GM18870 (cell line): ENCODE measurements around the gene DNER.
"Not testable (repeated sequence)": the region's sequence is repeated elsewhere in the genome, so short reads cannot be mapped to it uniquely, and the experiment has no call there.

ENCODE experiments used
- ATAC-seq: cut with Tn5 transposase; IDR thresholded peaks from one replicate; pipeline ENCODE4 v1.9.1; 2021; ENCODE audit warnings: moderate library complexity; ENCODE audit not compliant: unreplicated experiment

The DNER gene

GRCh38 chr2:229719926-229720647, 5.7 kb upstream of the DNER start:
- no peak for ATAC-seq

DNA sequence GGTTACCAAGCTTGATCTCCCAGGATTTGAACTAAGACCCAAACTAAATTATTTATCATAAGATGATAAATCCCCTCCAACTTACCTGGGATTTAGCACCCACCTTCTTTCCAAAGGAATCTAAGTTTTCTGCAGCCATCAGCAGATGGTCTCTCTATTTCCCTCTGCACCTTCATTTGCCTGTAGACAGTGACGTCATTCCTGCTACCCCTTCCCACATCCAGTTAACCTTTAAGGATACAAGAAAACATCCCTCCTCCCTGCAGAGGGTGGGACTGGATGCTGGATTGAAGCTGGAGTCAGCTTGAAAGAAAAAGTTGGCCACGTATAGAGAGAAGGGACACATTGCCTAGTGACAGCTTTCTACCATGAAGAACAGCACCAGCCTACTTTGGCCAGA, 3.7 kb upstream of the DNER start:
- no peak for ATAC-seq

- ATAC-seq, result no peak
Observed at GRCh38 chr2:229715895-229716507, 1.6 kb upstream of the DNER start.

GRCh38 chr2:229714736-229715541, 584 bp upstream of the DNER start:
- no peak for ATAC-seq

DNA sequence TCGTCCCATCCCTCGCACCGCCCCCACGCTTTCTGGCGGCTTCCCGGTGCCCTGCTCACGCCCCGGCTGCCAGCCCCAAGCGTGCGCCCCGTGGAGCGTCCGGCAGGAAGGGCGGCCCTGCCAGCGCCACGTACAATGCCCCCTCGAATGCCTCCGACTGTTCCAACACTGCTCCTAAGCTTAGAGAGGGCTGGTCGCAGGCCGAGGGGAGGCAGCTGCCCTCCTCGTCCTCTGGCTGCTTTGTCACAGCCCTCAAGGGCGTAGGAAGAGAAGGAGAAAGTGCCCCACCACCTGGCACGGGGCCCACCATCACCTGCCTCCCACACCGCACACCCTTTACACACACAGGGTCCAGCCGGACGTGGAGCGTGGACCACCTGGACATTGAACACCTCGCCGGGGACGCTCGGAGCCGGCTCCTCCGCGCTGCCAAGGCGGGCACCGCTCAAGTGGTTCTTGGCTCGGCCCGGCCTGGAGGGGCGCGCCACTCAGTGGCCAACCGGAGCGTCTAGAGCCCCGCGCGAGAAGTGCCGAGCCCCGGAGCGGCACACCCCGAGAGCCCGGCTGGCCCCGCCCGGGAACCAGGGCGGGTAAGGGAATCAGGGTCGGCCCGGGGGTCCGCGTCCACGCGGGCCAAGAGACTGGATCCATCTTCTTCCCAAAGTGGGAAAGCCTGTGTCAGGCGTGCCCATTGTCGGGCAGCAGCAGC, 830 bp downstream of the DNER start:
- ATAC-seq, result no peak

GRCh38 chr2:229712136-229712535, 2.2 kb downstream of the DNER start:
- ATAC-seq, result no peak

DNA sequence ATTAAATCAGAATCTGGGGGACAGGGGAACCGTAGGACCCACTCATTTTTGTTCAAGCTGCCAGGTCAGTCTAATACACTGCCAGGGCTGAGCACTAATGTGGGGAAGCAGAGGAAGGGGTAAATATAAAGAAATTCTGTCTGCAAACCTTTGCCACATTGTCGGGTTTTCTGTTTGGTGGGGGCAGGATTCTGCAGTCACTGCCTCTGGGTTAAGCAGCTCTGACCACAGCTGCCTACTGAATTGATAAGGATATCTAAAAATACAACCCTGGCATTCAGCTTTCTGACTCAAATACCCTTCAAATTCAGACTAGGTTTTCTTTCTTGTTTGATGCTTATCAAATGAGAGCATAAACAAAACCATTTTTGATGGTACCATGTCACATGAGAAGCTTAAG, 6.0 kb downstream of the DNER start:
- no peak for ATAC-seq

DNA sequence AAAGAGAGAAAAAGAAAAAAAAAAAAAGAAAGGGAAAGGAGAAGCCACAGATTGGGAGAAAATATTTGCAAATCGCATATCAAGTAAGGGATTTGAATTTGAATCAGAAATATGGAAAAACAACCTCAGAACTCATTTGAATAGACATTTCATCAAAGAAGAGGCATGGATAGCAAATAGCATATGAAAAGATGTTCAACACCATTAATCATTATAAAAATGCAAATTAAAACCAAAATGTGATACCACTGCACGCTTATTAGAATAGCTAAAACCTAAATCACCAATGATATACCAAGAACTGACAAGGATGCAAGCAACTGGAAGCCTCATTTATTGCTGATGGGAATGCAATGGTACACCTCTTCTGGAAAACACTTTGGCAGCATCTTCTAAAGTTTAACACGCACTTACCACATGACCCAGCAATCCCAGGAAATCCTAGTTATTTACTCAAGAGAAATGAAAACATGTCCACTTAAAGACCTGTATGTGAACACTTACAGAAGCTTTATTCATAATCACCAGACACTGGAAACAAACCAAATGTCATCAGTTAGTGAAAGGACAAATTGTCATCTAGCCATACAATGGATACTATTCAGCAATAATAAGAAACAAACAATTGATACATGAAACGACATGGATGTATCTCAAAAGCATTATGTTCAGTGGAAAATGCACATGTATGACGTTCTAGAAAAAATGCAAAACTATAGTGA, 10.3 kb downstream of the DNER start:
- no peak for ATAC-seq

DNA sequence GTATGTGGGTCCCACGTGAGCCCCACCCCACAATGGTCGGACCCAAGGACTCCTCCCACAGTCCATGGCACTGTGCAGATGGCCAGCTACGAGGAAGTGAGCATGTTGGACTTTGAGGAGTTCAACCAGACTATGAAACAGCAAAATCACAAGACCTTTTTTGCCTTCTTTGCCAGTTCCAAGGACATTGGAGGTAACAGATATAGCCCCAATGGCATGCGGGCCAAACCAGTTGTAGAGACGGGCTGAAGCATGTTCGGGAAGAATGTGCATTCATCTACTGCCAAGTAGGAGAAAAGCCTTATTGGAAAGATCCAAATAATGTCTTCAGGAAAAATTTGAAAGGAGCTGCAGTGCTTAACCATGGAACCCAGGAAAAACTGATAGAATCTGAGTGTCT, 12.6 kb downstream of the DNER start:
- no peak for ATAC-seq

DNA sequence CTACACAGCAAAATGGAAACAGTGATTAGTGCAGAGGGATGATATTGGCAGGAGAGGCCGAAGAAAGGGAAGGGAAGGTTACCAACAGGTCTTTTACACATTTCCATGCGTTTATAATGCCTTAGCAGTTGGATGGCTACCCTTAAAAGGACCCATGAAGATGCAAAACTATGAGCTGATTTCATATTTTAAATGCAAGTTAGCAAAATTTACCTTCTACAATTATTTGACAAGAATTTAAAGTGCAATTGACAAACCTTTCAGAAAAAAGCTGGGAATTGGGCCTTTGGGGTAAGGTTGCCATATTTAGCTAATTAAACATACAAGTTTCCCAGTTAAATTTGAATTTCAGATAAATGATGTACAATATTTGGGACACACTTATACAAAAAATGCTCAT, 13.3 kb downstream of the DNER start:
- ATAC-seq, result no peak

- ATAC-seq, result no peak
Observed at GRCh38 chr2:229695961-229696360, 18.4 kb downstream of the DNER start.

- not testable (repeated sequence) for ATAC-seq
Observed at GRCh38 chr2:229693845-229694244, 20.5 kb downstream of the DNER start.

GRCh38 chr2:229691631-229692030, 22.7 kb downstream of the DNER start:
- ATAC-seq, result no peak

DNA sequence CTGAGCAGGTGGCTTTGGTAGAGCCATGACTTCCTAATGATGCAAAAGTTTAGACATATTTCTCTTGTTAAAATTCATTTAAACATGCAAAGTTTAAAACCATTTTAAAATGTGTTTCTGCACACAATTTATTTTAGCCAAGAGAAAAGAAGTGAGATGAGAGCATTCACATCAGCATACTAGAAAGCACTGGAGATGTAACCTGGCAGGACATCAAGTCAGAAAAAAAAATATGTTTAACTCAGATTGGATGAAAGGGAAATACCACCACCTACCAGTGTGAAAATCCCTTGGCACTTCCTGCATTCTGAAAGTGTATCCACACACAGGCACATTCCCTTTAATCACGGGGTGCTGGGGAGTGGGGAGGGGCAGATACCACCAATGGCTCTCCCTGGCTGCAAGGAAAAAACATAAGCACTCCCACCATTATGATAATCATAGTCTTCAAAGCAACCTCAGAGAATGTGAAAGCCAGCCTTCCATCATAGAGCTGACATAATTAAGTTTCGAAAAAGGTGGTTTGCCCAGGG, 25.0 kb downstream of the DNER start:
- ATAC-seq, result no peak

- ATAC-seq, result no peak
Observed at GRCh38 chr2:229688141-229688540, 26.2 kb downstream of the DNER start.

DNA sequence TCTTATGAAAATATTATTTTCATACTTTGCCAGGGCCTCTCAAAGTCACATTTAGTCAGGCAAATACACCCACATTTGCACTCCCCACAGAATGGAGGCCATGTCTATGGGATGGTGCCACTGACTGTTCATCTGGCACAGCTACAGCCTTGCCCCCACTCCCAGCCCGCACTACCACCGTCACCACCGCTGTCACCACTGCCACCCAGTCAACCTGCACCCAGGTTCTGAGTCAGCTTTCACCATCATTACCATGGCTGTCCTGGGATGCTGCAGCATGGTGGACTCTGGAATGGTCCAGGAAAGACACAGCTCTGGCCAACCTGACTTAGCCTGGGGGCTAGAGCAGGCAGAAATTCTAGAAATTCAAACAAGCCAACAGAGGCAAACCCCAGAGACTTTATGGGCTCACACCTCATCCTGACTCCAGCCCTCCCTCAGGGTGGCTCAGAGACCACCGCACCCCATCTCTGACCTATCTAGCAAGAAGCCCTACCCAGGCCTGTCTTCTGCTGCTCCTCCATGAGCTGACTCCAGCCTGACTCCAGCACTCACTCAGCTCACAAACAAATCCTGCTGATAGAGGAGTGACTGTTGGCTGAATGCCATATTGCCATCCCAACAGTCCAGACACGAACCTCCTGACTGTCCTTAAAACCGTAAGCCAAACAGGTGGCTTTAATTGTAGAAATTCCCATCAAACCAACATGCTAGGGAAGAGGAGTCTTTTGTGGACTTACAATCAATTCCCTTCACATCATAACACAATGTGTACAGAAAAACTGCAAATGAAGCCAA, 28.0 kb downstream of the DNER start:
- no peak for ATAC-seq

DNA sequence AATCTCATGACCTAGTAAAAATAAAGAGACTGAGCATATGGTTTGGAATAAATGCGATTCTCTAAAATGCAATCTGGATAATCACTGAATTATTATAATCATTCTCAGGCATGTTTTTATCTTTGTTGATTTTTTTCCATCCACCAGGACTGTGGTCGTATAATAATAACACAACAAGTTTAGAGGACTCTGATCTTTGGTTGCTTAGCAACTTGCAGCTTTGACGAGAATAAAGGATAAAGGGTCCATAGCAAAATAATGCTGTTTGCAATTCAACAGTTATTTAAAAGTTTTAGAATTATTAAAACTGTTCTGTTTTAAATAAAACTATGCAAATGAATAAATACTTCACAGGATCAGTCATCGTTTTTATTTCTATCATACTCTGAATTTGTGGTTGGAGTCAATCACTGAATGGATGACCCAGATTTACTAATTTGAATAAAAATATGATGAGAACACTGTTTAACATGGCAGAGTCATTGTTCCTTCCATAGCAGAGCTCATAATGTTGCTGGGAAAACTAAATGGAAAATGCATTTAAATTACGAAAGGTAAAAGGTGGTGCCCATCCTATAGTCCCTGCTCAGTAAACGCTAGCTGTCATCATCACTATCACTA, 29.3 kb downstream of the DNER start:
- ATAC-seq, result no peak

DNA sequence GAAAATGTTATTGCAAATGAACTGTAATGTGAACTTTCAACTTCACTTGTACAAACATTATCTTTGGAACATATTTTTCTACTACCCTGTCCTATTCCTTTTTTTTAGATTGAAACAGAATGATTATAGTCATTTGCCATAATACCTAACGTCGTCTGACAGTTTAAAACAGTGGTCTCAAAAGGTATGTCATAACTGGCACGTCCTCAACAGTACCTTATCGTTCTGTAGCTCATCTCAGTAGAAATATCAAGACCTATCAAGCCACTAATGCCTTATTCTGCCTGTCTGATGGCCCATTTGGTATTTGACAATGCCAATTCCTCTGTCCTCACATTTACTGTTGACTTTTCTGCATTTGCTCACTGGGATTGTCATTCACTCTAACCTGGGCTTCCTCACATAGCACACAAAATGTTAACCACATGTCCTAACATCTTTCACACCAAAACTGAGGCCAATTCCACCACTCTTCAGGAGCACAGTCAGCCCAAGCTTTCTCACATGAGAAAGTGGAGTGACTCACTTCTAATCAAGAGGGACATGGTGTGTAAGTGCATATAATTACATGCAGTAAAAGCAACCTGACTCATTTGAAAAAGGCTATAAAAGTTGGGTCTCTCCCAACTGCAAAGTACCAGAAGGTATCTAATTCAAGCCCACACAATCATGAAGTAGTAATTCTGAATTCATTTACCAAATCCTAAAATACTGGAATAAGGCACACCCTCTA, 34.8 kb downstream of the DNER start:
- ATAC-seq, result no peak

DNA sequence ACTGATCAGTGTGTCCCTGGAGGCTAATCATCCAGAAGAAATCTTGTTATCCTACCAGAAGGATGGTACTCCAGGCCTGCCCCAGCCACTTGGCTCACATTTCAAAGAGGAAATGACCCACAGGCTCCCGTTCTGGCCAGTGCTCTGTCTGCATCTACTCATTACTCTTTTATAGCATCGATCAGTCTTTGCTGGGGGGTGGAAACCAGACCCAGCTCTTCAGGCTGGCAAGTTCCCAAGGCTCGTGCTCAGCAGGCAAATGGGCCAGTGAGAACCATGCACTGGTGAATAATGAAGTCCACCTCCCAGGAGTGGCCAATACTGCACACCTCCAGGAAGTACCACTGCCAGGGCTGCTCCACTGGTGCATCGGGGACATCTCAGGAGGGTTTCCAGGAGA, 38.8 kb downstream of the DNER start:
- ATAC-seq, result no peak
